ENCODE data around the gene SOX30.

DNA sequence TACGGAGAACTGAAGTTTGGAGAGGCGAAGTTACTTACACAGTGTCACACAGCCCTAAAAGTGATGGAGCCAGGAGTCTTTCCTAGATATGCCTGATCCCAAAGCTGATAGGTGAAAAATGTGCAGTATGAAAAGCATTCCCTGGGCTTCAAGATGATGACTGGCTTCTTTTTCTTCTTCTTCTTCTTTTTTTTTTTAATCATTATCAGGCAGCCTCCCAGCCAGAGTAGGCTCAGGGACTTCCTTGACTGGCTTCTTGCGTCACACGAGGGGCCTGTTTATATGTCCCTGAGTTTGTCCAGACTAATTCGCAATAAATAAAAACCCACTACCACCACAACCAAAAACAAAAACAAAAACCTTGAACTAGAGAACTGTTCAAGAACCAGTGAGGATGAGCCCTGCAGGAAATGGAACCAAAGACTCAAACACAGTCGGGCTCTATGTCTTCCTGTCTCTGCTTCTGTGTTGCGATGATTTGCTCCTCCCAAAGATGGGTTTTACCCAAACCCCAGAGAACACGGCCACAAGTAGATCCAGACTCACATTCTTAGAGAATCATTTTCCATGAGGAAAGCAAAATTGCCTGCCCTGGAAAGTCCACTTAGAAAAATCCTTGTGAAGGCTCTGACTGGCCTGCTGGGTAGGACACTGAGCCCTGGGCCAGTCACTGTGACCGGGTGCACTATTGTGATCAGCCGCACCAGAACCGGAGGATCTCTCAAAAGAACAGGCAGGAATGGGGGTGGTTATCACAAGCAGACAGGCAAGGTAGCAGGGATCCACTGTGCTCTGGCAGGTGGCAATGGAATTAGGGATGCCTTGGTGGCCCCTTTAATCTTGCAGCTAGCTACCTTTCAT lies 38.6 kb downstream of the SOX30 start:
- TF ChIP-seq, protein P1, sequence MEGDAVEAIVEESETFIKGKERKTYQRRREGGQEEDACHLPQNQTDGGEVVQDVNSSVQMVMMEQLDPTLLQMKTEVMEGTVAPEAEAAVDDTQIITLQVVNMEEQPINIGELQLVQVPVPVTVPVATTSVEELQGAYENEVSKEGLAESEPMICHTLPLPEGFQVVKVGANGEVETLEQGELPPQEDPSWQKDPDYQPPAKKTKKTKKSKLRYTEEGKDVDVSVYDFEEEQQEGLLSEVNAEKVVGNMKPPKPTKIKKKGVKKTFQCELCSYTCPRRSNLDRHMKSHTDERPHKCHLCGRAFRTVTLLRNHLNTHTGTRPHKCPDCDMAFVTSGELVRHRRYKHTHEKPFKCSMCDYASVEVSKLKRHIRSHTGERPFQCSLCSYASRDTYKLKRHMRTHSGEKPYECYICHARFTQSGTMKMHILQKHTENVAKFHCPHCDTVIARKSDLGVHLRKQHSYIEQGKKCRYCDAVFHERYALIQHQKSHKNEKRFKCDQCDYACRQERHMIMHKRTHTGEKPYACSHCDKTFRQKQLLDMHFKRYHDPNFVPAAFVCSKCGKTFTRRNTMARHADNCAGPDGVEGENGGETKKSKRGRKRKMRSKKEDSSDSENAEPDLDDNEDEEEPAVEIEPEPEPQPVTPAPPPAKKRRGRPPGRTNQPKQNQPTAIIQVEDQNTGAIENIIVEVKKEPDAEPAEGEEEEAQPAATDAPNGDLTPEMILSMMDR (IDR thresholded peaks at IDR 0.05): no peak
- TF ChIP-seq POLR2A (IDR thresholded peaks at IDR 0.05): no peak

All from adrenal gland (tissue), 5 donors.